Measurements from ENCODE around the gene LRBA.

Gene LRBA

GRCh38 chr4:151021637-151022334 lies 6.7 kb upstream of the LRBA start:
- DNase-seq (ENCODE audit: low read depth): no peak
- H3K4me3 ChIP-seq (ENCODE audit: low read depth, low read length): no peak overlapping the region
- no peak for TF ChIP-seq CTCF (conservative IDR thresholded peaks at IDR 0.05; ENCODE audit: low read depth, low read length)

GRCh38 chr4:151015459-151016347 lies 619 bp upstream of the LRBA start:
- H3K4me3 ChIP-seq (ENCODE audit: low read depth, low read length): peak overlapping the region; percentile 99
- TF ChIP-seq CTCF (conservative IDR thresholded peaks at IDR 0.05; ENCODE audit: low read depth, low read length): no peak
- DNase-seq (ENCODE audit: low read depth): peak; percentile 57

- DNase-seq (ENCODE audit: low read depth): no peak
- H3K4me3 ChIP-seq (ENCODE audit: low read depth, low read length): peak overlapping the region; percentile 99
- no peak for TF ChIP-seq CTCF (conservative IDR thresholded peaks at IDR 0.05; ENCODE audit: low read depth, low read length)
Measured at GRCh38 chr4:151013944-151014343, 1.1 kb downstream of the LRBA start.

GRCh38 chr4:151013491-151013890 lies 1.6 kb downstream of the LRBA start:
- DNase-seq (ENCODE audit: low read depth): no peak
- H3K4me3 ChIP-seq (ENCODE audit: low read depth, low read length): no peak overlapping the region
- no peak for TF ChIP-seq CTCF (conservative IDR thresholded peaks at IDR 0.05; ENCODE audit: low read depth, low read length)

GRCh38 chr4:151012820-151013219 lies 2.3 kb downstream of the LRBA start:
- no peak overlapping the region for H3K4me3 ChIP-seq (ENCODE audit: low read depth, low read length)
- TF ChIP-seq CTCF (conservative IDR thresholded peaks at IDR 0.05; ENCODE audit: low read depth, low read length): no peak
- DNase-seq (ENCODE audit: low read depth): no peak

GRCh38 chr4:151012376-151012775 lies 2.7 kb downstream of the LRBA start:
- no peak for TF ChIP-seq CTCF (conservative IDR thresholded peaks at IDR 0.05; ENCODE audit: low read depth, low read length)
- H3K4me3 ChIP-seq (ENCODE audit: low read depth, low read length): no peak overlapping the region
- DNase-seq (ENCODE audit: low read depth): no peak

Measured in choroid plexus epithelial cell (primary cell).